Activated CD8-positive, alpha-beta memory T cell treated with anti-CD3 and anti-CD28 coated beads for 24 hours (primary cell): ENCODE measurements around the gene ERRFI1.
"Not testable (repeated sequence)": the region's sequence is repeated elsewhere in the genome, so short reads cannot be mapped to it uniquely, and the experiment has no call there.

Experiments used
- DNase-seq: peaks from one replicate; pipeline ENCODE4 v3.0.0-alpha.2; 2020

ERRFI1 gene

DNA sequence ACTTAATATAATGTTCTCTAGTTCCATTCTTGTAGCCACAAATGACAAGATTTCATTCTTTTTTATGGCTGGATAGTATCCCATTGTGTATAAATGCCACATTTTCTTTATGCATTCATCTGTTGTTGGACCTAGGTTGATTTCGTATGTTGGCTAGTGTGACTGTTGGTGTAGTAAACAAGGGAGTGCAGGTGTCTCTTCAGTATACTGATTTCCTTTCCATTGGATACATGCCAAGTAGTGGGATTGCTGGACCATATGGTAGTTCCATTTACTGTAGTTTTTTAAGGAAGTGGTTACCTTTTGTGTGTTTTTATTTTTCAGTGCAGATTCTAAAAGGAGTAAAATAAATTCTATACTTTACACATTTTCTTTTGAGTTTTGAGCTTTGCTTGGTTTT is 58.9 kb downstream of the ERRFI1 start:
- no peak for DNase-seq

DNA sequence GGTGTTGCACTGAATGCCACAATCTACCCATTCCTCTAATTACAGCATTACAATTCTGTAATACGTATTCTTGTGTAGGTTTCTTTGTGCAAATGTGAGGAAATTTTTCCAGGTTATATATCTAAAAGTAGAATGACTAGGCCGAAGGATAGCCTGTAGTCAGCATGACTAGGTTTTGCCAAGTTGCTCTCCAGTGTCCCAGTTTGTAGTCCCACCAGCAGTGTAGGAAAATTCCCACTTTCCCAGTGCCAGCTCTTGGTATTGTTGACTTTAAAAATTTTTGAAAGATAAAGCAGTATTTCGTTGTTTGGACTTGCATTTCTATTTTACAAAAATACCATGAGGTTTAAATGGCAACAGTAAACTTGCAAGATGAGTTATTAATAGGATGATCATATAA is 61.6 kb downstream of the ERRFI1 start:
- no peak for DNase-seq

DNA sequence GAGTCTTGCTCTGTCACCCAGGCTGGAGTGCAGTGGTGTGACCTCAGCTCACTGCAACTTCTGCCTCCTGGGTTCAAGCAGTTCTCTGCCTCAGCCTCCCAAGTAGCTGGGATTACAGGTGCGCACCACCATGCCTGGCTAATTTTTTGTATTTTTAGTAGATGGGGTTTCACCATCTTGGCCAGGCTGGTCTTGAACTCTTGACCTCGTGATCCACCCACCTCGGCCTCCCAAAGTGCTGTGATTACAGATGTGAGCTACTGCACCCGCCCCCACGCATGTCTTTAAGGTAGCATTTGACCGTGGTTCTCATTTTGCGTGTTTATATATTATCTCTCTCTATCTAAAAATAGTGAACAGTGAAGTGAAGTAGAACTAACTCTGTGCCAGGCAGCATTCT is 62.3 kb downstream of the ERRFI1 start:
- not testable (repeated sequence) for DNase-seq

DNA sequence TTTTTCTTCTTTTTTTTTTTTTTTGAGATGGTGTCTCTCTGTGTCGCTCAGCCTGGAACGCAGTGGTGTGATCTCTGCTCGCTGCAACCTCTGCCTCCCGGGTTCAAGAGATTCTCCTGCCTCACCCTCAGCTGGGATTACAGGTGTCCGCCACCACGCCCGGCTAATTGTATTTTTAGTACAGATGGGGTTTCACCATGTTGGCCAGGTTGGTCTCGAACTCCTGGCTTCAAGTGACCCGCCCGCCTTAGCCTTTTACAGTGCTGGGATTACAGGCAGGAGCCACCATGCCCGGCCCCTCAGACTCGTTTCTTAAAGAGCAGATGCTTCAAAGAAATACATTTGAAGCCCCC is 62.8 kb downstream of the ERRFI1 start:
- not testable (repeated sequence) for DNase-seq

DNA sequence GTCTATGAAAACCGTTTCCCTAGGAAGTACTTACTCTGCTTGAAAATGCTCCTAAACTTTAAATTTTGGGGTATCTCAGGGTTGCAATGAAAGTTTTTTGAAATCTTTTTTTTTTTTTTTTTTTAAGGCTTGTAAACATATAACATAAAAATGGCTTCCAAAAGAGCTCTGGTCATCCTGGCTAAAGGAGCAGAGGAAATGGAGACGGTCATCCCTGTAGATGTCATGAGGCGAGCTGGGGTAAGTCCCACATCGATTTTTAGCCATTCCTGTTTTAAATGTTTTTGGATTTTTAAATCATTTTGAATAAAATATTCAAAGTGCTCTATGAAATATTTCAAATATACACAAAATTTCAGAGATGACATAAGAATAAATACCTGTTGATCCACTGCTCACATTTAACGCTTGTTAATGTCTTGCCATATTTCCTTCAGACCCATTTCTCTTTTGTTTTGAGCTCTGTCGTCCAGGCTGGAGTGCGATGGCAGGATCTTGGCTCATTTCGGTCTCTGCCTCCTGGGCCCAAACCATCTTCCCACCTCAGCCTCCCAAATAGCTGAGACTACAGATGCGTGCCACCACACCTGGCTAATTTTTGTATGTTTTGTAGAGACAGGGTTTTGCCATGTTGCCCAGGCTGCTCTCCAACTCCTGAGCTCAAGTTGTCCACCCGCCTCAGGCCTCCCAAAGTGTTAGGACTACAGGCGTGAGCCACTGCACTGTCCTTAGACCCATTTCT is 63.3 kb downstream of the ERRFI1 start:
- no peak for DNase-seq

DNA sequence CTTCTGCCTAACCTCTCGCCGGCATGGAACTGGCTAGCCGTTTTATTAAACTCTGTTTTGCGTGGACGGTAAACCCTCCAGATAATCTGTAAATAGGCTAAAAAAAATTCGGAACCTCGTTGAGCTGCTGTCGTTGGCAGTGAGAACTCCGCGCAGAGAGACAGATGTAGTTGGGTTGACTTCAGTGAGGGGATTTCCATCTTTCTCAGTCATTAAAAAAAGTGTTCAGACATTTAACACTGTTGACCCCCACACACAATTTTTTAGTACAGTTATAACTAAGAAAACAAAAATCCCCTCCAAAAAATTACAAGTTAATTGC is 64.1 kb downstream of the ERRFI1 start:
- no peak for DNase-seq
